Renal cortex interstitium (tissue), 15 donors: ENCODE results near the gene CLPX. TPM values are rescaled to one million over a fixed set of nuclear protein-coding genes. Genes with fewer than 3 reads are reported as not detected.
"Not testable (repeated sequence)": the region's sequence is repeated elsewhere in the genome, so short reads cannot be mapped to it uniquely, and the experiment has no call there.

Experiments
- DNase-seq, 11 donors: peaks; one replicate each; pipeline ENCODE4 v3.0.0-alpha.2; 2013; ENCODE audit warnings: low read depth in 9 of 11, low spot score in 4 of 11; ENCODE audit errors: extremely low read depth in 1 of 11
- long read RNA-seq, 16 experiments: transcript quantifications; one replicate each; lab custom pipeline, GENCODE V29; 2026
- polyA plus RNA-seq, 3 donors: library from polyadenylated mRNA; unstranded; fragments of 120-200 nt; gene quantifications; one replicate each; pipeline ENCODE4 v1.2.1, GENCODE V29; 2013; ENCODE audit not compliant: insufficient read length in 3 of 3

CLPX gene
- 10 to 100 TPM; 64.3 to 75.7 (median 73.0) TPM for polyA plus RNA-seq
- long read RNA-seq, donor 1, full-length matches to known transcripts: 3 of 3 reads
- long read RNA-seq, donor 1, partial matches to known transcripts: 0 of 3 reads
- long read RNA-seq, donor 1, other reads (novel, unspliced or antisense): 0 of 3 reads
- long read RNA-seq, donor 2, full-length matches to known transcripts: 4 of 11 reads
- long read RNA-seq, donor 2, partial matches to known transcripts: 7 of 11 reads
- long read RNA-seq, donor 2, other reads (novel, unspliced or antisense): 0 of 11 reads
- long read RNA-seq, donor 3, full-length matches to known transcripts: 4 of 16 reads
- long read RNA-seq, donor 3, partial matches to known transcripts: 12 of 16 reads
- long read RNA-seq, donor 3, other reads (novel, unspliced or antisense): 0 of 16 reads
- long read RNA-seq, donor 4, full-length matches to known transcripts: 5 of 5 reads
- long read RNA-seq, donor 4, partial matches to known transcripts: 0 of 5 reads
- long read RNA-seq, donor 4, other reads (novel, unspliced or antisense): 0 of 5 reads
- long read RNA-seq, donor 5: 0 reads
- long read RNA-seq, donor 6, full-length matches to known transcripts: 3 of 10 reads
- long read RNA-seq, donor 6, partial matches to known transcripts: 7 of 10 reads
- long read RNA-seq, donor 6, other reads (novel, unspliced or antisense): 0 of 10 reads
- long read RNA-seq, donor 7, full-length matches to known transcripts: 6 of 6 reads
- long read RNA-seq, donor 7, partial matches to known transcripts: 0 of 6 reads
- long read RNA-seq, donor 7, other reads (novel, unspliced or antisense): 0 of 6 reads
- long read RNA-seq, donor 8: 0 reads
- long read RNA-seq, donor 9, full-length matches to known transcripts: 7 of 18 reads
- long read RNA-seq, donor 9, partial matches to known transcripts: 11 of 18 reads
- long read RNA-seq, donor 9, other reads (novel, unspliced or antisense): 0 of 18 reads
- long read RNA-seq, donor 10, full-length matches to known transcripts: 3 of 3 reads
- long read RNA-seq, donor 10, partial matches to known transcripts: 0 of 3 reads
- long read RNA-seq, donor 10, other reads (novel, unspliced or antisense): 0 of 3 reads
- long read RNA-seq, donor 11, full-length matches to known transcripts: 5 of 21 reads
- long read RNA-seq, donor 11, partial matches to known transcripts: 16 of 21 reads
- long read RNA-seq, donor 11, other reads (novel, unspliced or antisense): 0 of 21 reads
- long read RNA-seq, donor 12, full-length matches to known transcripts: 5 of 10 reads
- long read RNA-seq, donor 12, partial matches to known transcripts: 5 of 10 reads
- long read RNA-seq, donor 12, other reads (novel, unspliced or antisense): 0 of 10 reads
- long read RNA-seq, donor 13: 0 reads
- long read RNA-seq, donor 14, full-length matches to known transcripts: 2 of 9 reads
- long read RNA-seq, donor 14, partial matches to known transcripts: 7 of 9 reads
- long read RNA-seq, donor 14, other reads (novel, unspliced or antisense): 0 of 9 reads
- long read RNA-seq, donor 15, full-length matches to known transcripts: 5 of 5 reads
- long read RNA-seq, donor 15, partial matches to known transcripts: 0 of 5 reads
- long read RNA-seq, donor 15, other reads (novel, unspliced or antisense): 0 of 5 reads
- long read RNA-seq, donor 16, full-length matches to known transcripts: 17 of 46 reads
- long read RNA-seq, donor 16, partial matches to known transcripts: 29 of 46 reads
- long read RNA-seq, donor 16, other reads (novel, unspliced or antisense): 0 of 46 reads

GRCh38 chr15:65184868-65185717 lies at the start of gene CLPX:
Gene CLPX, minus strand, starts transcription at chr15:65185342. Its CDS starts 189 bp downstream, at chr15:65185153.
- peak in 10 of 11 donors; percentile 86 to 92 (median 87) for DNase-seq

GRCh38 chr15:65233696-65234095 lies 48.6 kb upstream of the CLPX start:
- DNase-seq: no peak

GRCh38 chr15:65232520-65232919 lies 47.4 kb upstream of the CLPX start:
- no peak for DNase-seq

- DNase-seq: no peak
Measured at GRCh38 chr15:65231306-65231705, 46.2 kb upstream of the CLPX start.

- DNase-seq: not testable (repeated sequence)
Measured at GRCh38 chr15:65226901-65227300, 41.8 kb upstream of the CLPX start.

GRCh38 chr15:65226221-65226620 lies 41.1 kb upstream of the CLPX start:
- no peak for DNase-seq

- no peak for DNase-seq
Measured at GRCh38 chr15:65223996-65224395, 38.9 kb upstream of the CLPX start.

GRCh38 chr15:65222891-65223290 lies 37.7 kb upstream of the CLPX start:
- DNase-seq: no peak

GRCh38 chr15:65221697-65222096 lies 36.6 kb upstream of the CLPX start:
- DNase-seq: no peak

GRCh38 chr15:65219137-65219536 lies 34.0 kb upstream of the CLPX start:
- no peak for DNase-seq

GRCh38 chr15:65217526-65218482 lies 32.7 kb upstream of the CLPX start:
- DNase-seq: no peak

GRCh38 chr15:65215496-65215895 lies 30.4 kb upstream of the CLPX start:
- DNase-seq: no peak

- no peak for DNase-seq
Measured at GRCh38 chr15:65214010-65214409, 28.9 kb upstream of the CLPX start.

- DNase-seq: no peak
Measured at GRCh38 chr15:65213241-65213640, 28.1 kb upstream of the CLPX start.

GRCh38 chr15:65212097-65212496 lies 27.0 kb upstream of the CLPX start:
- no peak for DNase-seq

- peak; percentile 56 to 81 (median 69) for DNase-seq
Measured at GRCh38 chr15:65211482-65211982, 26.4 kb upstream of the CLPX start.
